RPMI8226 (cell line): Measurements from ENCODE around the gene FHIT.

Source experiments
- DNase-seq: peaks from one replicate; pipeline ENCODE4 v3.0.0-alpha.2; 2015

Gene FHIT

DNA sequence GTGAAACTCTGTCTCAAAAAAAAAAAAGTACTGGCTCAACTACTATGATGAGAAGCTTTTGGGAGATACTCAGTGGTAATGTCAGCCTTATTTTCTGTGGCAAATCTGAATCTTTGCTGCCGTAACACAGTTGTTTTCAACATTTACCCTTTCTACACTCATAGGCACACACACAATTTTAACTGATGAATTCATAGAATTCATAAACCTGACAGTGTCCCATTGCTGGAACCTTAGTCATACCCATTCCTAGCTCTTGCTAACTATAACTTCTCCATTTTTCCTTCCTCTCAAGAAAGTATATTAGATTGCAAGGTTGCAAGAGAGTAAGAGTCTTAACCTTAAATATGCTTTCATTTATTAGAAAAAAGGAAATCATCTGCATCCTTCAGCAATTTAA is 496.6 kb downstream of the FHIT start:
- DNase-seq = no peak

GRCh38 chr3:60752809-60753208 is 498.4 kb downstream of the FHIT start:
- DNase-seq = no peak

DNA sequence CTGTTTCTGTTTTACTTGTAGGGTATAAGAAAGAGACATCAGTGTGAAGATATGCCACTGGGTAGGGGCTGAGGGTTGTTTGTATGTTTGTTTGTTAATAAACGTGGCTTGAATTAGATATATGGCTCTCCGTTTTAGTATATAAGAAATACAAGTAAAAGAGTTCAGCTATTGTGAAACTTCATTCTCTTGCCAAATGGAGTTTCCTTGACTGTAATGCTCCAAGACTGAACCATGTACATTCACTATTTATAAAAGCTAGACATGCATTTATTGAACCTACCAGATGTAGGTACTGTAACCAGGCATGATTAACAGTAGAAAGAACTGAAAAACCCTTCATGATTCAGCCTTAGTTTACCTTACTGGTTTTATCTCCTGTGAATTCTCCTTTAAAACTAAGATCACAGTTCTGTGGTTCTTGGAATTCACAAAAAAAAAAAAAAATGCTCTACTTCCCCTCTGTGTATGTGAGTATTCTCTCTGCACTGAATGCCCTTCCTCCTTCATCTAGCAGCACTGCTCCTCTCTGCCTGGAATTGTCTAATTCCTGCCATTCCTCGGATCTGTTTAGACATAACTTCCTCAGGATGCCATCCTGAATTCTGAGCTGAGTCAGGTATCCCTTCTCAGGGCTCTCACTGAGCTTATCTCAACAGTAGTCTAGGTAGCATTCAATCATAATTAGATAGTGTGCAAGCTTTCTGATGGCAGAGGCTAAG is 504.4 kb downstream of the FHIT start:
- DNase-seq = no peak

DNA sequence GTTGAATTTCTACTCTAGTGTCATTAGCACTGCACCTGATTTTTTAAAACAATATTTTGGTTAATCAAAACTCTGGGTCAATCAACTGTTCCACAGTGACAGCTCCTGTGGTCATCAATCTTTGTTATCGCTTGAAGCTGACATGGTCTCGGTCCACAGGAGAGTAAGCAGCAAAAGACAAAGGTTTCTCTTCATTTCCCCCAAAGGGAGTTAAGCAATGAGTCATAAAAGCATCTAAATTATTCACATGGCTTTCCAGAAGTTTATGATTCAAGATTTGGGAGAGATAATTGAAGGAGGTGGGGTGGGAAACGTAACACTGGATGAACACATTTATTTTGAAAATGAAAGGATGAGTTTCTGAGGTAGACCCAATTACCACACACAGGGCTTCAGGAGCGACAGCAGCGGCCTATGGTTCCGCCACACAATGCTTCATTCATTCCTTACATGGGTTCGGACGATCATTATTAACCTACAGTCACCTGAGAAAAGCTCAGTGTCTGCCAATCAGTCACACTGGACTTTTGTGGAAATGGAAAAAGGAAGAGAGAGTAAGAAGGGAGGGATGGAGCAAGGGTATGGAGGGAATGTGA is 505.1 kb downstream of the FHIT start:
- DNase-seq = no peak

GRCh38 chr3:60743631-60744164 is 507.6 kb downstream of the FHIT start:
- no peak for DNase-seq

DNA sequence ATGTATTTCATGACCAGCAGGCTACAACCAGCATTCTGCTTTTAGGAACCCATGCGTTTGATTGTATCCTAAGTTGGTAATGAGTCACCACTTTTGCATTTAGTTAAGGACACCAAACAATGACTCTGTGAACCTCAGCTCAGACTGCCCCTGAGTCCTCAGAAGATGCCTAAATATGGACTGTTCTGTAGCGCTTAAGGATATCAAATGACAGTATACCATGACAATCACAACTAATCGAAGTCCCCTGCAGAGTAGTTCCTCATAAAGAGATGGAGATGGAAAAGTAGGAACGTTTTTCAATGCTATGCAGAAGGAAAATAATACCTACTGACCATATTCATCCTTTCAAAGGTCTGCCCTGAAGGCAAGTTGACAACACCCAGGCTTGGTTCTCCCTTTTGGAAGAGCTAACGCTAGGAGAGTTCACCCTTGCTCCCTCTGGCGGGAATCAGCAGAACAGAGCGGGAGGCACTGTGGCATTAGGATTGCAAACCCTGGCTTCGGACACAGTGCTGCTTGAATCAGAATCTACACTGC is 508.6 kb downstream of the FHIT start:
- DNase-seq = no peak

- DNase-seq = no peak
Observed at GRCh38 chr3:60737633-60738399, 513.4 kb downstream of the FHIT start.

DNA sequence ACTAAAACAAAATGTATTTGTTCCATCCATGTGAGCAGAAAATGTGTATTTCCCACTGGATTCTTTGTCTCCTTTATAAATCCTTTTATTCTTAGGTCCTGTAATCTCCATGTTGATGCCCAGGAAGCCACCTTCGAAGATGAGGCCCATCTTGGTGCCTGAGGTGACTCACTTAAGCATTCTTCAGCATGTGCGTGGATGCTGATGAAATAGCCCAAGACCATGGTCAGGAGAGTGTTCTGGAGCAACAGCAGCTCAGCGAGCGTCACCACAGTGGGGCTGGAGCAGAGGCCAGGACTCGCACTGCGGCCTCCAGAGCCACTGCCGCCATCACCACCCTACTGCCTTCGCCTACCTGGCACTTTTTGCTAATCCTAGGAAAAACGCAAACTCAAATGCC is 520.9 kb downstream of the FHIT start:
- DNase-seq = no peak

GRCh38 chr3:60729056-60729455 is 522.2 kb downstream of the FHIT start:
- no peak for DNase-seq

- DNase-seq = no peak
Observed at GRCh38 chr3:60728006-60728405, 523.2 kb downstream of the FHIT start.

- DNase-seq = no peak
Observed at GRCh38 chr3:60720736-60721135, 530.5 kb downstream of the FHIT start.

- DNase-seq = no peak
Observed at GRCh38 chr3:60716573-60716972, 534.7 kb downstream of the FHIT start.

GRCh38 chr3:60708191-60708975 is 542.9 kb downstream of the FHIT start:
- no peak for DNase-seq

DNA sequence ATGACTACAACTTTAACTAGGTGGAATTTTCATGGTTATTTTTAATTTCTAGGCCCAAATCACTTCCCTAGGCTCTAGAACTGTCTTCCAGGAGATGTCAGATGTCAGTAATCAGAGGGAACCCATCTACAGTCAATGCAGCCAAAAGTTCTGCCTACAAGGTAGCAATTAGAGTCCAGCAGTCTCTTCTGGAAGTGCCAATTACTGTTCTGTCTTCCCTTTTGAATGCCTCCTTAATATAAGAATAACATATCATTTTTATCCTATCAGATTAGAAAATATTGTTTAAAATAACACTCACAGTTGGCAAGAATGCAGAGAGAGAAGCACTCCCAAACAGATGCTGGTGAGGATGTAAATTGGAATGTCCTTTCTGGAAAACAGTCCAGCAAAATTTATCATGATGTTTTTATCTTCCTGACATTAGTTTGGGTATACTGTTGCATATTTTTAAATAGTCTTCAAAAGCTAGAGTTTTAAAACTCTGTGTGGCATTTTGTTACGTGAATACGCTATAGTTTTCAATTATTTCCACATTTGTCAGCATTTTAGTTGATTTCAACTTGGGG is 543.7 kb downstream of the FHIT start:
- DNase-seq = no peak

GRCh38 chr3:60703956-60704736 is 547.1 kb downstream of the FHIT start:
- DNase-seq = no peak

DNA sequence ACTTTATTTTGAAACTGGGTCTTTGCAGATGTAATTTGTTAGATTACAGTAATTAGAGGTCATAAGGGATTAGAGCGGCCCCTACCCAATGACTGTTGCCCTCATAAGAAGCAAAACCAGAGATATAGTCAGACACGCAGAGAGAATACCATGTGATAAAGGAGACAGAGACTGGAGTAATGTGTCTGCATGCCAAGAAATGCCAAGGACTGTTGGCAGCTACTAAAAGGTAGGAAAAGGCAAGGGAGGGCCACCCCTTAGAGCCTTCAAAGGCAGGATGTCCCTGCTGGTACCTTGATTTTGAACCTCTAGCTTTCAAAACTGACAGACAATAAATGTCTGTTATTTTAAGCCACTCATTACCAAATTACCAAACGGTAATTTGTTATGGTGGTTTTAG is 548.2 kb downstream of the FHIT start:
- DNase-seq = no peak

DNA sequence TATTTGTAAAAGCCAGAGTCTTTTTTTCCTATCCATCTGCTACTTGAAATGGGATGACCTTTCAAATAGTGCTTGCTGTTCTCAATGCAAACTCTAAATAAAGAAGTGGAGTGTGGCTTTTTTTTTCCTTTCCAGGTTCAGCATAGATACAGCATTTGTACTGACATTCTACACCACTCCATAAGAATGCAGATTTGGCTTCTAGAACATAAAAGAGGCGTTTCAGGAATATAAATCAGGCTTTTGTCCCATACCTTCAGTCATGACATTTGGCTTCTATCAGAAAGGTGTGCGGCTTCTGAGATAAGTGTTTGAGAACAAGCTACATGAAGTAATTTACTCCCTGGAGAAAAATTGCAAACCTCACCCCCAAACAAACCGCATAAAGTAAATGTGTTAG is 553.1 kb downstream of the FHIT start:
- DNase-seq = no peak

GRCh38 chr3:60697132-60697531 is 554.1 kb downstream of the FHIT start:
- no peak for DNase-seq

DNA sequence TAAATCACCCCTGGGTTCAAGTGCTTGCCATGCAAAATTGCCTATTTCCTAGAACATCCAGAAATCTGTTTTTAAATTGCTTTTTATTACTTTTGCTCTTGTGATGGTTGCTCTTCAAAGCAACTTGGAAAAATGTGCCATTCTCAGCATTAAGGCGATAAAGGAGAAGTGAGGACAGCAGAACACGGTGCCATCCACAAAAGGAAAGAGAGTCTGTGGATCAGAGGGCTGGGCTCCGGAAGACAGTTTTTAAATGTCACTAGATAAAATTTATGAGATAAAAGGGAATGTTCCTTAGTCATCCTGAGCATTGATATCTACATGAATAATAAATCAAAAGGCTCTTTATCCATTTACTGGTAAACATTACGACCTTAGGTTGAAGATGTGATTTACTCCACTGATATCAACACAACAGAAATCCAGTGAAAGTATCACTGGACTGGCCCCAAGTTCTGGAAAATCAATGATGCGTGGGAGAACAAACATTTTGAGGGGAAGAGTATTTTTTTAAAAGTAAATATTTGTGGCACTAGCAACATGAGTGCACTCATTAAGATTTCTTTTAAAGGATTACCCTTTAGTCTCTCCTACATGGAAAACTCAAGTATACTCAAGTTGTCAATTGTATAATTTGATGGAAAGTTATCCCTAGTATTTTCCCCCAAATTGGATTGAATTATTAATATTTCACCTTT is 554.7 kb downstream of the FHIT start:
- no peak for DNase-seq

DNA sequence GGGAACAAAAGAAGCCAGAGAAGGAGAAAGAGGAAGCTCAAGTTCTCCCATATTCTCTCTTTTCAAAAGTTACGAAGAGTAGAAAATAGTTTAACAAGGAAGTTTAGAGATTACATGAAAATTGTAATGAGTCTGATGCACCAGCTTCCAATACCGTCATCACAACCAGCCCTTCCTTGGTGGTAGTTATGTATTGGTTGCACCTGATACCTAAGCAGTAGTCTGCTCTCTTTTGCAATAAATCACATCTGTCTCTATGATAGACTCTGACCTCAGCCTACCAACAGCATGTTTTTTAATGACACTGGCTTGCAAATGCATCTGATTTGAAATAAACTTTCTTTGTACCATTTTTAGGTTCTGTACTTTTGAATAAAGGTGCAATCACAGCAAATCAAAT is 575.8 kb downstream of the FHIT start:
- no peak for DNase-seq

GRCh38 chr3:60674870-60675269 is 576.4 kb downstream of the FHIT start:
- no peak for DNase-seq
